ENCODE data around the gene THBS2. TPM values are rescaled to one million over a fixed set of nuclear protein-coding genes. Genes with fewer than 3 reads are reported as not detected.

THBS2 gene
- total RNA-seq, 1 donor from 2014 or later: not detected

DNA sequence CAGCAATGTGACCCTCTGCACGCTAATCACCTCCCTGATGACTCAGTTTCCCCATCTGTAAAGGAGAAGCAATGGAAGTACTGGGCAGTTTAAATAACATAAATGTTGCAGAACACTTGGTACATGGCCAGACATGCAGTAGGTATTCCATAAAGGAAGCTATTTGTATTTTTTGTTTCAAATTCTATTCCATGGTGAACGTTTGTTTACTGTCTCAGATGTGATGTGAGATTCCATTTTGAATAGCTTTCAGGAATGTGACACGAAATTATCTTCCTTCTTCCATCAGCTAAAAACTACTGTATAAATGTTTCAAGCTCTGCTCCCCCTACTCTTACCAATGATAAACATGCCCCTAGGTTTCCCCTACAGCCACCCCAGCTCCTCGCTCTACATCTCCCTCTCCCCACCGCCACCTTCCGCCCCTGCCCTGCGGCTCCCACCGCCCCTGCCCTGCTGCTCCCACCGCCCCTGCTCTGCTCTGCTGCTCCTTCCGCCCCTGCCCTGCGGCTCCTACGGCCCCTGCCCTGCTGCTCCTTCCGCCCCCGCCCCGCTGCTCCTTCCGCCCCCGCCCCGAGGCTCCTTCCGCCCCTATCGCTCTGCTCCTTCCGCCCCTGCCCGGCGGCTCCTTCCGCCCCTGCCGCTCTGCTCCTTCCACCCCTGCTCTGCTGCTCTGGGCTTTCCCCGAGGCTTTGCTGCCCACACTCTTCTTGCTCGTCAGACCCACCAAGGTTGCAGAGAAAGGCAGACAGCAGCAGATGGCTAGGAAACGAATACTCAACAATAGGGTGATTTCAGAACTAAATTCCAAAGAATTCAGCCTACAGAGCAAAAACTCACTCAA is 78.9 kb downstream of the THBS2 start:
- Mint-ChIP-seq H3K27ac (no peak overlapping the region), H3K27me3 (ENCODE audit: low read depth) (no peaks in the 10 kb centered on the region), H3K36me3 (ENCODE audit: low read depth) (no peaks in the 10 kb centered on the region), H3K4me1 (ENCODE audit: low read depth) (no peaks in the 10 kb centered on the region), H3K4me3 (ENCODE audit: low read depth) (no peak overlapping the region), H3K9me3 (no peaks in the 10 kb centered on the region)
- DNase-seq (ENCODE audit: low spot score): no peak
- intact Hi-C loops (cut with micrococcal nuclease): no loop called here

DNA sequence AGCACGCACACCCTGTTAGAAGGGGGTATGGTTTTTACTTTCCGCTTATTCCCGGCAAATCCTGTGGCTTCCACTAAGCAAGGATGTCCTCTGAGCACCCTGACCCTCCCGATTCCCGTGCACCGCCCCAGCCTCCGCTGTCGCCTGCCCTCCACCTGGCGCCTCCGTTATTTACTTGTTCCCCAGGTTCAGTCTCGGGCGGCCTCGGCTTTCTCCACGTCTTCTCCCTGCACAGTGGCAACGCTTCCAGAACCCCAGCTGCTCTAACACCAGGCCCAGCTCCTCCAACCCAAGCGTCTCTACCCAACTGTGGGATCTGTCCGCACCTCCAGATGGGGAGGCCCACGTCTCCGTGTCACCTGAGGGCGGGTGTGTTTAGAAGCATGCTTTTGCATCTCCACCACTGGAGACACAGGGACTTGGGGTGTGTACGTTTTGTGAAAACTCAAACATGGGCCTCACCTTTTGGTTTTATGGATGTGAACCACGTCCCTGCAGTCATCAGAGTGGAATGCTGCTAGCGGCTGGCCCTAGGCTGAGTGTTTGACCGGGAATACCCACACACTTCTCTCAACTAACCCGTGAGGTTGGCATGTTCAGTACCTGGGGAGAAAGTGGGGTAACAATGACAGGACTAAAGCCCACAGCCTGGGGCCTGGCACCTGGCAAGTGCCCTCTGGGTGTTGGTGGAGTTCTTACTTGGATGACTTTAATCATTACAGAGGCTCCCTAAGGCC is 79.9 kb downstream of the THBS2 start:
- H3K9me3 Mint-ChIP-seq: no peaks in the 10 kb centered on the region
- H3K4me3 Mint-ChIP-seq (ENCODE audit: low read depth): no peak overlapping the region
- H3K27me3 Mint-ChIP-seq (ENCODE audit: low read depth): no peaks in the 10 kb centered on the region
- H3K4me1 Mint-ChIP-seq (ENCODE audit: low read depth): no peaks in the 10 kb centered on the region
- no peak for DNase-seq (ENCODE audit: low spot score)
- no peaks in the 10 kb centered on the region for H3K36me3 Mint-ChIP-seq (ENCODE audit: low read depth)
- no peak overlapping the region for H3K27ac Mint-ChIP-seq
- intact Hi-C loops (cut with micrococcal nuclease): no loop called here

DNA sequence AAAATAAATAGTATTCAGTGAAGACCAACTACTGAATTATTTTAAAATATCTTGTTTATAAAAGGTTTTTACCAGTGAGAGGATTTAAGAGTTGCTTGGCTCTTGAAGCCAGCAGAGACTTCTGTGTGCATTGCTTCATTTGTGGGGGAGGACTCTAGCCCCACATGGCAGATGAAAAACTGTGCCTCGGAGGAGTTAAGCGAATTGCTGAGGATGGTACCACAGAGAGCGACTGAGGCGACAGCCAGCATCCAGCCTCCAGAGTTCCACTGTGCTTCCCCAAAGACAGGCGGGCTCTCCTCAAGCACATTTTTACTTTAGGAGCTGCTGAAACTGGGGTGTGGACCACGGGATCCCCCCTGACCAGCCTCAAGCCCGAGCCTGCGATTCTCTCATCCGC is 80.7 kb downstream of the THBS2 start:
- no peak overlapping the region for H3K27ac Mint-ChIP-seq
- no peaks in the 10 kb centered on the region for H3K9me3 Mint-ChIP-seq
- no peaks in the 10 kb centered on the region for H3K4me1 Mint-ChIP-seq (ENCODE audit: low read depth)
- no peaks in the 10 kb centered on the region for H3K27me3 Mint-ChIP-seq (ENCODE audit: low read depth)
- intact Hi-C loops (cut with micrococcal nuclease): no loop called here
- DNase-seq (ENCODE audit: low spot score): no peak
- H3K4me3 Mint-ChIP-seq (ENCODE audit: low read depth): no peak overlapping the region
- H3K36me3 Mint-ChIP-seq (ENCODE audit: low read depth): no peaks in the 10 kb centered on the region

GRCh38 chr6:169172456-169172855 is 81.2 kb downstream of the THBS2 start:
- intact Hi-C loops (cut with micrococcal nuclease): no loop called here
- Mint-ChIP-seq H3K9me3 (no peaks in the 10 kb centered on the region), H3K27ac (no peak overlapping the region), H3K27me3 (ENCODE audit: low read depth) (no peaks in the 10 kb centered on the region), H3K4me1 (ENCODE audit: low read depth) (no peaks in the 10 kb centered on the region), H3K4me3 (ENCODE audit: low read depth) (no peak overlapping the region), H3K36me3 (ENCODE audit: low read depth) (no peaks in the 10 kb centered on the region)
- no peak for DNase-seq (ENCODE audit: low spot score)

DNA sequence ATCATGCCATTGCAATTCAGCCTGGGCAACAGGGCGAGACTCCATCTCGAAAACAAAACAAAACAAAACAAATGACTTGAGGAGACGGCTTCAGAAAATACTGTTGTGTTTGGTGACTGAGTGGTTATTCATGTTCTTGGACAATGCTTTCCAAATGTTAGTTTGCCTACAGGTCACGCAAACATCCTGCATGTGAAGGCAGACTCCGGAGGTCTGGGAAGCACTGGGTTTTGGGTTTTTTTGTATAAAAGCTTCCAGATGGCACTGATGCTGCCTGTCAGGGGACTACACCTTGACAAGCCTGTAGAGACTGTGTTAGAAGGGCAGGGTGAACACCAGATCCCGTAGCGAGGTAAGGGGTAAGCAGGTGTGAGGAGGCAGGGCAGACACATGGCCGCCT is 81.7 kb downstream of the THBS2 start:
- H3K4me1 Mint-ChIP-seq (ENCODE audit: low read depth): no peaks in the 10 kb centered on the region
- no peak overlapping the region for H3K27ac Mint-ChIP-seq
- H3K4me3 Mint-ChIP-seq (ENCODE audit: low read depth): no peak overlapping the region
- H3K27me3 Mint-ChIP-seq (ENCODE audit: low read depth): no peaks in the 10 kb centered on the region
- intact Hi-C loops (cut with micrococcal nuclease): no loop called here
- no peak for DNase-seq (ENCODE audit: low spot score)
- H3K36me3 Mint-ChIP-seq (ENCODE audit: low read depth): no peaks in the 10 kb centered on the region
- no peaks in the 10 kb centered on the region for H3K9me3 Mint-ChIP-seq

- no peak overlapping the region for H3K27ac Mint-ChIP-seq
- H3K36me3 Mint-ChIP-seq (ENCODE audit: low read depth): no peaks in the 10 kb centered on the region
- no peaks in the 10 kb centered on the region for H3K9me3 Mint-ChIP-seq
- no peaks in the 10 kb centered on the region for H3K4me1 Mint-ChIP-seq (ENCODE audit: low read depth)
- no peaks in the 10 kb centered on the region for H3K27me3 Mint-ChIP-seq (ENCODE audit: low read depth)
- intact Hi-C loops (cut with micrococcal nuclease): no loop called here
- no peak for DNase-seq (ENCODE audit: low spot score)
- H3K4me3 Mint-ChIP-seq (ENCODE audit: low read depth): no peak overlapping the region
Observed at GRCh38 chr6:169171016-169171415, 82.6 kb downstream of the THBS2 start.

DNA sequence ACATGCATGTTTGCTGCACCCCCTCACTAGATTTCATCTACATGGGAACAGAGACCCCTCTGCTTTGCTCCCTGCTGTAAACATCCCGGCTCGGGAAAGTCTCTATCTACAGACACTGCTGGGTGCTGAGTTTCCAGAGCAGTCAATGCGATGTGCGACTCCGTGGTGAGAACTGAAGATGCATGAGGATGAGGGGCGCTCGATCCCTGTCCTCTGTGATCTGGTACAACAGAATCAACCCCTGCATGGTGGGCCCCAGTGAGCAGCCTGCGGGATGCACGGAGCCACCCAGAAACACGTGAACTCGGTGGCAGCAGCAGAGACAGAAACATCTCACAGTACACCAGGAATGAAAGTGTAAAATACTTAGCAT is 83.1 kb downstream of the THBS2 start:
- Mint-ChIP-seq H3K4me1 (ENCODE audit: low read depth) (no peaks in the 10 kb centered on the region), H3K4me3 (ENCODE audit: low read depth) (no peak overlapping the region), H3K9me3 (no peaks in the 10 kb centered on the region), H3K27ac (no peak overlapping the region), H3K36me3 (ENCODE audit: low read depth) (no peaks in the 10 kb centered on the region), H3K27me3 (ENCODE audit: low read depth) (no peaks in the 10 kb centered on the region)
- no peak for DNase-seq (ENCODE audit: low spot score)
- intact Hi-C loops (cut with micrococcal nuclease): no loop called here

GRCh38 chr6:169169941-169170582 is 83.6 kb downstream of the THBS2 start:
- intact Hi-C loops (cut with micrococcal nuclease): no loop called here
- no peaks in the 10 kb centered on the region for H3K27me3 Mint-ChIP-seq (ENCODE audit: low read depth)
- H3K4me1 Mint-ChIP-seq (ENCODE audit: low read depth): no peaks in the 10 kb centered on the region
- H3K4me3 Mint-ChIP-seq (ENCODE audit: low read depth): no peak overlapping the region
- no peaks in the 10 kb centered on the region for H3K36me3 Mint-ChIP-seq (ENCODE audit: low read depth)
- H3K9me3 Mint-ChIP-seq: no peaks in the 10 kb centered on the region
- no peak for DNase-seq (ENCODE audit: low spot score)
- no peak overlapping the region for H3K27ac Mint-ChIP-seq

GRCh38 chr6:169169375-169169774 is 84.3 kb downstream of the THBS2 start:
- Mint-ChIP-seq H3K27ac (no peak overlapping the region), H3K4me3 (ENCODE audit: low read depth) (no peak overlapping the region), H3K4me1 (ENCODE audit: low read depth) (no peaks in the 10 kb centered on the region), H3K9me3 (no peaks in the 10 kb centered on the region), H3K36me3 (ENCODE audit: low read depth) (no peaks in the 10 kb centered on the region), H3K27me3 (ENCODE audit: low read depth) (no peaks in the 10 kb centered on the region)
- intact Hi-C loops (cut with micrococcal nuclease): no loop called here
- DNase-seq (ENCODE audit: low spot score): no peak

DNA sequence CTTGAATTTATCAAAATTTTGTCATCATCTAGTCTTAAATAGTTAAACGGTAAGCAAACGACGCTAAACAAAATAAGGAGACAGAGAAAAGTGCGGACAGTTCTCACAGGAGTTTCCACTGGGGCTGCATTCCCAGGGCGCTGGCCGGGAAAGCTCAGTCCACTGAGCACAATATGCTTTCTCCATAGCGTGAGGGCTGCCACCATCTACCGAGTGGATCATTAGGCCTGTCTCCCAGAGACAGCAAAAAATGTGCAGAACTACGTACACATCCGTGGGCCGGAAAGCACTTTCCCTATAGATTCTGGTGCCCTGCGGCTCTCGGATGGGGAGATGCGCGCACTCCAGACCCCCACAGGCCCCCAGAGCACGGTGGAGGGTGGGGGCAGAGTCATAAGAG is 84.9 kb downstream of the THBS2 start:
- no peaks in the 10 kb centered on the region for H3K4me1 Mint-ChIP-seq (ENCODE audit: low read depth)
- no peak for DNase-seq (ENCODE audit: low spot score)
- intact Hi-C loops (cut with micrococcal nuclease): no loop called here
- no peaks in the 10 kb centered on the region for H3K36me3 Mint-ChIP-seq (ENCODE audit: low read depth)
- H3K4me3 Mint-ChIP-seq (ENCODE audit: low read depth): no peak overlapping the region
- no peaks in the 10 kb centered on the region for H3K27me3 Mint-ChIP-seq (ENCODE audit: low read depth)
- no peaks in the 10 kb centered on the region for H3K9me3 Mint-ChIP-seq
- no peak overlapping the region for H3K27ac Mint-ChIP-seq

DNA sequence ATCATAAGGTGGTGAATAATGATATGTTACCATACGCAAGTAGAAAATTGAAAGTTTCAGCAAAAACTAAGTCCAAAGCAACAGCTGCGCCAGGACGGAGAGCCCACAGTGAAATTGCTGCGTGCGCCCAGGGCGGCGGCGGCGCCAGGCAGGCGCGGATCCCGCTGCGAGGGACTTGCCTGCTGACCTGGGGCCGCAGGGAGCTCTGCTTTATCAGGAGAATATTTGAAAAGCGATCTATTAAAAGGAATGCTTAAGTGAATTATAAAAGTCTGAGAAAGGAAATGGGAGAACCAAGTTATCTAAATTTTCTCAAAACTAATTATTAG is 85.4 kb downstream of the THBS2 start:
- H3K27me3 Mint-ChIP-seq (ENCODE audit: low read depth): no peaks in the 10 kb centered on the region
- no peak overlapping the region for H3K4me3 Mint-ChIP-seq (ENCODE audit: low read depth)
- intact Hi-C loops (cut with micrococcal nuclease): no loop called here
- H3K27ac Mint-ChIP-seq: no peak overlapping the region
- DNase-seq (ENCODE audit: low spot score): no peak
- H3K4me1 Mint-ChIP-seq (ENCODE audit: low read depth): no peaks in the 10 kb centered on the region
- no peaks in the 10 kb centered on the region for H3K36me3 Mint-ChIP-seq (ENCODE audit: low read depth)
- no peaks in the 10 kb centered on the region for H3K9me3 Mint-ChIP-seq

DNA sequence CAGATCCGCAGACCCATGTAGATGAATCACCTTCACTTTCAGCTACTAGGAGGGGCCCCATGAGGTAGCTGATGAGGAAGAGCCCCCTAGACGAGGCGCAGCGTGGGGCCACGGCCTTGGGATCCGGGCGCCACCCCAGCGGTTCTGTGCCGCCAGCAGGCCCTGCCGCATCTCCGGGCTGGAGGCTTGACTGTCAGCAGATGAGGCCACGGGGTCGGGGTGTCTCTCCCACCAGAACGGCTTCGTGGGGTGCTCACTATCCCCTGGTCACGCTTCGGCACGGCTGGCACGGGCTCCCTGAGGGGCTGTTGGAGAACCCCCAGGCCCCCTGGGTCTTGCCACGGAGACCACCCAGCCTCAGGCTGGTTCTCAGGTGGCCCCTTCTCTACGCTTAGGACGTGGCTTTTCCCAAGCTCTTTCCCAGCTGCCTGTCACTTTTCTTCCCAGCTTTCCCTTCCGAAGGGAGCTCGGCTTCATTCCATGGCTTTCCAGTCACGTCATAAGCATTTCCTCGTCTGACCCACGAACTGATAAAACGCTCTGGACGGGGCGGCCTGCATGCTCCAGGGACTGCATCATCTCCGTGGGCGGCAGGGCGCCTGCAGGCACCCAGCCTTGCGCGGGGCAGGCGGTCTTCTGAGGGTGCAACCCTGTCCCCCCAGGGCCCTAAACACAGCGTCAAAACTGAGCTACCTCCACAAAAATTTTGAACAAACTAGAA is 85.9 kb downstream of the THBS2 start:
- DNase-seq (ENCODE audit: low spot score): no peak
- Mint-ChIP-seq H3K4me1 (ENCODE audit: low read depth) (no peaks in the 10 kb centered on the region), H3K36me3 (ENCODE audit: low read depth) (no peaks in the 10 kb centered on the region), H3K9me3 (no peaks in the 10 kb centered on the region), H3K27ac (no peak overlapping the region), H3K4me3 (ENCODE audit: low read depth) (no peak overlapping the region), H3K27me3 (ENCODE audit: low read depth) (no peaks in the 10 kb centered on the region)
- intact Hi-C loops (cut with micrococcal nuclease): no loop called here

Measured in activated T-helper 2 cell treated with anti-CD3 and anti-CD28 coated beads, Interferon-gamma antibody, Interleukin-2, Interleukin-4, amounts not matched to agents 10 μg/mL and 5 μg/mL and 100 μg/mL, durations not matched to agents 14 hours and 24 hours and 36 hours (primary cell).